GM21717 (cell line): ENCODE measurements around the gene TFDP3.

Source experiments
- ATAC-seq: cut with Tn5 transposase; IDR thresholded peaks from one replicate; pipeline ENCODE4 v1.9.1; 2021; ENCODE audit warnings: mild to moderate bottlenecking, moderate library complexity; ENCODE audit not compliant: unreplicated experiment

Gene TFDP3

DNA sequence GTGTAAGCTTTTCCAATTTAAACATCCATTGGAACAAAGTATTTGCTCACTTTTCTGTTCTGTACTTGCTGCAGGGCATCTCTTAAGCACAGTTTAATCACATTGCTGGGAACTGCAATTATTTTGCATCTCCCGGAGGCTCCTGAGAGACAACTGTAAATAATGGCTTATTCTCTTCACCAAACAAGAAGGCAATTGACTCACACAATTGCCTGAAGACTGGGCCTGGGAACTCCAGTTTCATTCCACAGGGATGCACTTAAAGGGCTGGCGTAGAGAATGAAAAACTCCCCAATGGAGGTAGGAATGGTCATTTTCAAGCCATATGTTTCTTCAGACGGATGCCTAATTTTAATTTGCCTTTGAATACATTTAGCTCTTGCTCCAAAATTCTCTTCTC, 29.5 kb downstream of the TFDP3 start:
- no peak for ATAC-seq

DNA sequence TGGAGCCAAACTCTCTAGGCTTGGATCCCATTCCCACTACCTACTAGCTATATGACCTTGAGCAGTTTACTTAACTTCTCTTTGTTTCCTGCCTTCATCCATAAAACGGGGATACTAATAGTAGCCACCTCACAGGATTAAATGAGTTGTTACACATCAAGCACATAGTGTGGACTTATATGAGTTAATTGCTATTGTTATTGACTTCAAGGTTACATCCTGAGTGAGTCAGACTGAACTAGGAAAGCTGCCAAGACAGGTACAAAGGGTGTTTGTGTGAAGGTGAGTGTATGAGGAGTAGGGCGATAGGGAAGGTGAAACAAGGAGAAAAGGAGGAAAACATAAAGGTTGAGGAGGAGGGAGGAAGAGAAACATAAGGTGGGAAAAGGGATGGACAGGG, 32.2 kb downstream of the TFDP3 start:
- no peak for ATAC-seq

DNA sequence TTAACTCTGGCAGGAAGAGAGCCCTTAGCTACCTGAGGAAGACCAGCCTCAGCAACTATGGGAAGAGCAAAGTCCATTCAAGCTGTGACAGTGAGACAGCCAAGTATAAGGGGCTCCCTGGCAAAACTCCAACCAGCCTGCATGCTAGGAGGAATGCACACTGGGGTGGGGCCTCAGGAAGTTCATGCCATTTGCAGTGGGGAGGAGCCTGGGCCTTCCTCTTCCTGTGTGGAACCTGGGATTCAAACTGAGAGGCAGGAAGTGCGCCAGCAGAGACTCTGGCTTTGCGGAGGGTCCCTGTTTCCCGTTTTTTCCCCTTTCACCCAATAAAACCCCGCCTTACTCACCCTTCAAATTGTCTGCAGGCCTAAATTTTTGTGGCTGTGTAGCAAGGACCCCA, 33.0 kb downstream of the TFDP3 start:
- no peak for ATAC-seq

- no peak for ATAC-seq
These were observed 34.3 kb downstream of the TFDP3 start for GRCh38 chrX:133183806-133184205.

DNA sequence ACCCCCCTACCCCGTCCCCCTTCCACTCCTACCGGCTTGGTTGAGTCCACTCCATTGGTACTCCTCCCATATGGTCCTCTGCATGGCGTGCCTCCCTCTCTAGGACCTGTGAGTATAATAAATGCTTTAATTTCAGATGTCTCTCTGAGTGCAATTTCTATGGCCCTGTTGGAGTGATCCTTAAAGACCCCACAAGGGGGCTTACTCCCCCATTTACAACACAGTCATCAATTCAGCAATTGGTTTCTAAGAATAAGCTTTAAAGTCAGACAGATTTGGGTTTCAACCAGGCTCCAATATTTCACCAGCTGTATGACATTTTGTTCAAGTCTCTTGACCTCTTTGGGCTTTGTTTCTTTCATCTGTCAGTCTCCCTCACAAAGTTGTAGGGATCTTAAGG, 38.7 kb downstream of the TFDP3 start:
- no peak for ATAC-seq

- ATAC-seq, result no peak
These were observed 41.0 kb downstream of the TFDP3 start for GRCh38 chrX:133177202-133177601.

- no peak for ATAC-seq
These were observed 42.5 kb downstream of the TFDP3 start for GRCh38 chrX:133175605-133176004.

- no peak for ATAC-seq
These were observed 43.0 kb downstream of the TFDP3 start for GRCh38 chrX:133175162-133175561.

DNA sequence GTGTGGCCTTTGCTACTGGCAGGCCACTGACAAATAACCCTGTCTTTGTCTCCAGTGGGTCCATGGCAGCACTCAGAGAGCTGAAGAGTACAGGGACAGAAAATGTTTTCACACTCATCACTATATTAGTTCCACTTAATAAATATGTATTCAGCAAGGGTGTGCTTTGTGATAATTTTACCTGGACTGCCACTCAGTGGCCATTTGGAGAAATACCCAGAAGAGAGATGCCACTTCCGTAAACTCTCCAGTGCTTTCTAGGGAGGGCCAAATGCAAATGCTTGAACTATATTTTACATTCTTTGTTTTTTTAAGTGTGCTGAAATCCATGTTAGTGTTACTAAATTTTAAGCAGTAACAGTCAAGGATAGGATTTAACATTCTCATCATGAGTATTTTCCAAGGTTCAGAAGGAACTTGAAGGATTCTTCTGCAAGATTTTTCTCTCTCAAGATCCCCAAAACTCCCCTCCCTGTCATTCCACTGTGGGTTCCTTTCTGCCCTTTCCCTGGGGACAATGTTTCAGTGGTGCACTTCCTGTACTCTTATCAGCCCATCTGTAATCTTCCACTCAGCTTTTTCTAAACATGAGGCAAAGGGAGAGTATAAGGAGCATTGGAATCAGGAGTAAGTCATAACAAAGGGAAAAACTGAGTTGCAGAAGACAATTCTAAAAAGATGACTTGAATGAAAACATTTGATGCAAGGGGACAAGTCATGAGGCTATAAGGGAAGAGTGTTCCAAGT, 46.0 kb downstream of the TFDP3 start:
- no peak for ATAC-seq
